GM19043 (cell line): ENCODE data around the gene EYA2.

Experiments used
- ATAC-seq: cut with Tn5 transposase; IDR thresholded peaks from one replicate; pipeline ENCODE4 v1.9.1; 2021; ENCODE audit warnings: low read depth; ENCODE audit not compliant: unreplicated experiment

The EYA2 gene

GRCh38 chr20:47233333-47234188, 338.9 kb downstream of the EYA2 start:
- ATAC-seq: no peak

- no peak for ATAC-seq
Measured at GRCh38 chr20:47235111-47235510, 340.5 kb downstream of the EYA2 start.

GRCh38 chr20:47235853-47236638, 341.4 kb downstream of the EYA2 start:
- no peak for ATAC-seq

GRCh38 chr20:47236639-47236900, 341.9 kb downstream of the EYA2 start:
- ATAC-seq: no peak

GRCh38 chr20:47237715-47238114, 343.1 kb downstream of the EYA2 start:
- no peak for ATAC-seq
